ENCODE results near the gene SPOCK1.

Gene SPOCK1

DNA sequence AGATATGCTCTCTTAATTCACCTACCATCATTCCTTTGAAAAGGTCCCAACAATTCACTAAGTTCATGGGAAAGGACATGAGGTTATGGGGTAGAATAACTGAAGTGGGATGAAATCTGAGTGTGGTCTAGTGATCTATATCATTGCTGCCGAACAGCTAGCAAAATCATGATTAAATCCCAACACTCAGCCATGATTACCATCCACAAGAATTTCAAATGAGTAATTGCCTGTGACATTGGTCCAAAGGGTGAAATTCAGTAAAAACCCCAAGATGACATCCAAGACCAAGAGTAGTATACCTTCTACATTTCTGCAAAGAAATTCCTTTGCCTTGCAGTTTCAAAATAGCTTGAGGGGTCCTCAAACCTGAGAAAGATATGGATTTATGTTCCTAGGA, 225.6 kb downstream of the SPOCK1 start:
- H3K4me2 ChIP-seq: no peak overlapping the region

DNA sequence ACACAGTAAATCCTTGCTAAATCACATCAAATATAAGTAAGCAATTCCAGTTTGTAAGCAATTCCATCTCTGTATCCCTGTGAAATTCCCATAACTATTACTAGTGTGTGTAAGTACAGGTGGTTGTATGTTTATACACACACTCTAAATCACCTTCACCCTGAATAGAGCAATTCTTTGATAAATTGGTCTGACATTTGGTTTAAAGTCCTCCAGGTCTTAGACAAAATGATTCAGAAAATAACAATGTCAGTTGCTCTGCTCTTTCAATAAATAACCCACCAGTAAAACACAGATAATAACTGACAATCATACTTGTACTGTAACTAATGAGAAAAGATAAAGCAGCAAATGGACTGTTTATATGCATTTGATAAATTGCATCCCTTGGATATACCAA, 226.3 kb downstream of the SPOCK1 start:
- Histone ChIP-seq H3K9ac (no peak overlapping the region), H3K4me2 (no peak overlapping the region), H3K27me3 (ENCODE audit: insufficient read depth, low read depth) (no peaks in the 10 kb centered on the region), H3K4me3 (IDR thresholded peaks at IDR 0.05; ENCODE audit: insufficient read depth, low read depth, low read length) (no peak overlapping the region), H2AFZ (ENCODE audit: low read depth) (no peak overlapping the region), H4K20me1 (ENCODE audit: insufficient read depth) (no peaks in the 10 kb centered on the region), H3K4me1 (ENCODE audit: low read depth, poor library complexity, severe bottlenecking) (no peaks in the 10 kb centered on the region), H3K79me2 (ENCODE audit: insufficient read depth, low read depth) (no peaks in the 10 kb centered on the region), H3K36me3 (ENCODE audit: insufficient read depth) (no peaks in the 10 kb centered on the region), H3K27ac (no peak overlapping the region)
- TF ChIP-seq, protein P1, sequence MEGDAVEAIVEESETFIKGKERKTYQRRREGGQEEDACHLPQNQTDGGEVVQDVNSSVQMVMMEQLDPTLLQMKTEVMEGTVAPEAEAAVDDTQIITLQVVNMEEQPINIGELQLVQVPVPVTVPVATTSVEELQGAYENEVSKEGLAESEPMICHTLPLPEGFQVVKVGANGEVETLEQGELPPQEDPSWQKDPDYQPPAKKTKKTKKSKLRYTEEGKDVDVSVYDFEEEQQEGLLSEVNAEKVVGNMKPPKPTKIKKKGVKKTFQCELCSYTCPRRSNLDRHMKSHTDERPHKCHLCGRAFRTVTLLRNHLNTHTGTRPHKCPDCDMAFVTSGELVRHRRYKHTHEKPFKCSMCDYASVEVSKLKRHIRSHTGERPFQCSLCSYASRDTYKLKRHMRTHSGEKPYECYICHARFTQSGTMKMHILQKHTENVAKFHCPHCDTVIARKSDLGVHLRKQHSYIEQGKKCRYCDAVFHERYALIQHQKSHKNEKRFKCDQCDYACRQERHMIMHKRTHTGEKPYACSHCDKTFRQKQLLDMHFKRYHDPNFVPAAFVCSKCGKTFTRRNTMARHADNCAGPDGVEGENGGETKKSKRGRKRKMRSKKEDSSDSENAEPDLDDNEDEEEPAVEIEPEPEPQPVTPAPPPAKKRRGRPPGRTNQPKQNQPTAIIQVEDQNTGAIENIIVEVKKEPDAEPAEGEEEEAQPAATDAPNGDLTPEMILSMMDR (conservative IDR thresholded peaks at IDR 0.05; ENCODE audit: low read depth, low read length): no peak

More for the DNA sequence above, 225.6 kb downstream of the SPOCK1 start:
- Histone ChIP-seq H3K27me3 (ENCODE audit: insufficient read depth, low read depth) (no peaks in the 10 kb centered on the region), H4K20me1 (ENCODE audit: insufficient read depth) (no peaks in the 10 kb centered on the region), H3K4me1 (ENCODE audit: low read depth, poor library complexity, severe bottlenecking) (no peaks in the 10 kb centered on the region), H3K36me3 (ENCODE audit: insufficient read depth) (no peaks in the 10 kb centered on the region), H2AFZ (ENCODE audit: low read depth) (no peak overlapping the region), H3K27ac (no peak overlapping the region), H3K9ac (no peak overlapping the region), H3K79me2 (ENCODE audit: insufficient read depth, low read depth) (no peaks in the 10 kb centered on the region), H3K4me3 (IDR thresholded peaks at IDR 0.05; ENCODE audit: insufficient read depth, low read depth, low read length) (no peak overlapping the region)
- TF ChIP-seq, protein P1 (conservative IDR thresholded peaks at IDR 0.05; ENCODE audit: low read depth, low read length): no peak

DNA sequence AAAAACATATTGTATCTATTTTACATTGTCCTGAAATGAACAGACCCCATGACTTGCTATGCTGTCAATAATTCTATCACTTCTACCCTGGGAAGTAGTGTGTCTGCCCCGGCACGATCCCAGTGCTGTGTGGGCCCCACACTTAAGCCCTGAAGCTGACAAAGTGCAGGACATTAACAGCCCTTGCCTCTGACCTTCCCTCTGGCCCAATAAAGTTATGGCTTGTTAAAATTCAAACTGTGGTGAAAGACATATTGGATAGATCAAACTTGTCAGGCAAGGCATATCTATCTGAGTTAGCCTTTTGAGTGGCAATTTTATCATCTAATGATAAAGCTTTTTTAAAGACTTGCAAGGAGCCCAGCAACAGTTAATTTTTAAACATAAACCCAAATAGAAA, 229.2 kb downstream of the SPOCK1 start:
- H3K36me3 ChIP-seq (ENCODE audit: insufficient read depth): no peaks in the 10 kb centered on the region
- H3K27ac ChIP-seq: no peak overlapping the region
- TF ChIP-seq, protein P1 (conservative IDR thresholded peaks at IDR 0.05; ENCODE audit: low read depth, low read length): no peak
- H3K9ac ChIP-seq: no peak overlapping the region
- no peak overlapping the region for H3K4me2 ChIP-seq
- H3K79me2 ChIP-seq (ENCODE audit: insufficient read depth, low read depth): no peaks in the 10 kb centered on the region
- H2AFZ ChIP-seq (ENCODE audit: low read depth): no peak overlapping the region
- H3K4me3 ChIP-seq (IDR thresholded peaks at IDR 0.05; ENCODE audit: insufficient read depth, low read depth, low read length): no peak overlapping the region
- no peaks in the 10 kb centered on the region for H4K20me1 ChIP-seq (ENCODE audit: insufficient read depth)
- H3K4me1 ChIP-seq (ENCODE audit: low read depth, poor library complexity, severe bottlenecking): no peaks in the 10 kb centered on the region
- H3K27me3 ChIP-seq (ENCODE audit: insufficient read depth, low read depth): no peaks in the 10 kb centered on the region

DNA sequence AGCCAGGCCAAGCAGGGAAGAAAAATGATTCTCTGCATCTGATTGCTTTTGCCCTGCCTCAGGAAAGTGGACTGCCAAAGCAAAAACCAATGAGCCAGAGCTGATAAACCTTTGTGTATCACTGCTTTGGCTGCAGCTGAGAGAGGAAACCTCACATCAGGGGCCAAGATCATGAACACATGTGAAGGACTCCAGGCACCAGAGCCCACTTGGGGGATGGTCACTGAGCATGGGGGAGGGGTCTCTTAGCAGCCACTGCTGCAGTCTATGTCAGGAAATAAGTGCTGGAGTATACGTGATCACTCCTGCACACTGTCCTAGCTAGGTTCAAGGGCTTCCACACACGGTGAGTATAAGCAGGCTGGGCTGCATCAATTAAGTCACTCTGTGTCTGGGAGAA, 229.9 kb downstream of the SPOCK1 start:
- TF ChIP-seq, protein P1 (conservative IDR thresholded peaks at IDR 0.05; ENCODE audit: low read depth, low read length): no peak
- Histone ChIP-seq H3K27me3 (ENCODE audit: insufficient read depth, low read depth) (no peaks in the 10 kb centered on the region), H4K20me1 (ENCODE audit: insufficient read depth) (no peaks in the 10 kb centered on the region), H3K27ac (no peak overlapping the region), H3K36me3 (ENCODE audit: insufficient read depth) (no peaks in the 10 kb centered on the region), H2AFZ (ENCODE audit: low read depth) (no peak overlapping the region), H3K4me1 (ENCODE audit: low read depth, poor library complexity, severe bottlenecking) (no peaks in the 10 kb centered on the region), H3K4me3 (IDR thresholded peaks at IDR 0.05; ENCODE audit: insufficient read depth, low read depth, low read length) (no peak overlapping the region), H3K79me2 (ENCODE audit: insufficient read depth, low read depth) (no peaks in the 10 kb centered on the region), H3K9ac (no peak overlapping the region), H3K4me2 (no peak overlapping the region)
